ENCODE data around the gene SLC10A7. TPM values are rescaled to one million over a fixed set of nuclear protein-coding genes. Genes with fewer than 3 reads are reported as not detected.
A peak's percentile ranks its signal among the peaks of the same experiment; 100 is the strongest.

The SLC10A7 gene
- total and polyA plus RNA-seq, 2 of the 4 experiments (the other 2 are of a cell fraction) = 5.2 to 8.4 TPM

GRCh38 chr4:146450524-146450923, 71.2 kb downstream of the SLC10A7 start:
- Histone ChIP-seq H3K9me1 (ENCODE audit: insufficient read depth, low read length) (no peaks in the 10 kb centered on the region), H3K36me3 (ENCODE audit: control insufficient read depth, insufficient read depth, low read length) (no peaks in the 10 kb centered on the region), H4K20me1 (ENCODE audit: insufficient read depth, low read length) (no peaks in the 10 kb centered on the region), H3K9ac (ENCODE audit: low read depth, low read length) (no peak overlapping the region), H2AK9ac (replicated peaks; ENCODE audit: low read depth, low read length, poor library complexity) (no peak overlapping the region), H3K4me2 (ENCODE audit: low read depth, low read length) (peak overlapping the region; percentile 71; the same call in 1 of the 2 replicates), H3K79me1 (ENCODE audit: low read depth in 1 of 2, low read length in 2 of 2) (peaks cover 0 to 6% of the 10 kb centered on the region in 2 experiments; a peak in 3 of 4 replicates), H3K4me3 (ENCODE audit: insufficient read depth, low read depth, low read length) (no peak overlapping the region), H2AK5ac (ENCODE audit: low read depth, low read length) (no peak overlapping the region), H2BK5ac (ENCODE audit: low read depth, low read length, poor library complexity, severe bottlenecking) (peak overlapping the region; percentile 60), H3K14ac (replicated peaks; ENCODE audit: low read depth, low read length) (no peak overlapping the region), H4K91ac (ENCODE audit: insufficient read depth, low read depth, low read length) (no peak overlapping the region), H2BK15ac (ENCODE audit: low read depth, low read length) (no peak overlapping the region), H3K23ac (ENCODE audit: low read depth, low read length) (no peak overlapping the region), H3K56ac (ENCODE audit: extremely low read depth, insufficient read depth, low read length) (no peak overlapping the region), H3K27me3 (ENCODE audit: control insufficient read depth, insufficient read depth, low read length) (no peaks in the 10 kb centered on the region), H4K8ac (ENCODE audit: low read depth in 2 of 2, low read length in 2 of 2) (no peak overlapping the region; a peak in 1 of 4 replicates), H2BK20ac (ENCODE audit: low read depth, low read length) (no peak overlapping the region), H2BK120ac (ENCODE audit: low read depth, low read length) (no peak overlapping the region), H3K18ac (ENCODE audit: low read depth, low read length) (peak overlapping the region; percentile 55; the same call in 1 of the 2 replicates), H2AFZ (replicated peaks; ENCODE audit: low read length, poor library complexity) (no peak overlapping the region), H3K4ac (ENCODE audit: low read depth, low read length) (no peak overlapping the region), H3K9me3 (ENCODE audit: control insufficient read depth, insufficient read depth, low read length) (no peaks in the 10 kb centered on the region), H3K27ac (ENCODE audit: insufficient read depth, low read length) (peak overlapping the region; percentile 44; the same call in 1 of the 2 replicates), H4K5ac (ENCODE audit: low read depth, low read length) (no peak overlapping the region), H3K4me1 (ENCODE audit: control insufficient read depth, insufficient read depth, low read length) (no peaks in the 10 kb centered on the region)
- POLR2A ChIA-PET (ENCODE audit: unreplicated experiment) = no interaction called here
- TF ChIP-seq BHLHE40 (IDR thresholded peaks at IDR 0.05; ENCODE audit: low read depth, low read length) (no peak), ELK1 (IDR thresholded peaks at IDR 0.05; ENCODE audit: borderline replicate concordance, low read depth, low read length) (no peak), USF2 (IDR thresholded peaks at IDR 0.05; ENCODE audit: low read depth, low read length) (no peak), NFE2L2 (IDR thresholded peaks at IDR 0.05; ENCODE audit: low read depth, low read length) (no peak), RCOR1 (IDR thresholded peaks at IDR 0.05; ENCODE audit: insufficient replicate concordance, low read length) (no peak), CHD1 (IDR thresholded peaks at IDR 0.05; ENCODE audit: low read depth, low read length) (no peak)
- in situ Hi-C loops (cut with MboI; ENCODE audit: low sequenced_read_pairs) (no loop called here), dilution Hi-C loops (cut with HindIII; ENCODE audit: low sequenced_read_pairs, unreplicated experiment) (no loop called here), intact Hi-C loops (cut with micrococcal nuclease) (no loop called here)
- no TSS peak for BruUV-seq (replicated peaks)
- ATAC-seq (ENCODE audit: low read depth) (peak; percentile 84), DNase-seq (peak; percentile 29)
- CTCF ChIA-PET = no interaction called here
